Fibroblast of peridontal ligament (primary cell): Measurements from ENCODE around the gene ZNF862.
A peak's percentile ranks its signal among the peaks of the same experiment; 100 is the strongest.

Experiments
- DNase-seq: peaks from one replicate; pipeline ENCODE4 v3.0.0-alpha.2; 2010; ENCODE audit errors: extremely low read depth

ZNF862 gene

DNA sequence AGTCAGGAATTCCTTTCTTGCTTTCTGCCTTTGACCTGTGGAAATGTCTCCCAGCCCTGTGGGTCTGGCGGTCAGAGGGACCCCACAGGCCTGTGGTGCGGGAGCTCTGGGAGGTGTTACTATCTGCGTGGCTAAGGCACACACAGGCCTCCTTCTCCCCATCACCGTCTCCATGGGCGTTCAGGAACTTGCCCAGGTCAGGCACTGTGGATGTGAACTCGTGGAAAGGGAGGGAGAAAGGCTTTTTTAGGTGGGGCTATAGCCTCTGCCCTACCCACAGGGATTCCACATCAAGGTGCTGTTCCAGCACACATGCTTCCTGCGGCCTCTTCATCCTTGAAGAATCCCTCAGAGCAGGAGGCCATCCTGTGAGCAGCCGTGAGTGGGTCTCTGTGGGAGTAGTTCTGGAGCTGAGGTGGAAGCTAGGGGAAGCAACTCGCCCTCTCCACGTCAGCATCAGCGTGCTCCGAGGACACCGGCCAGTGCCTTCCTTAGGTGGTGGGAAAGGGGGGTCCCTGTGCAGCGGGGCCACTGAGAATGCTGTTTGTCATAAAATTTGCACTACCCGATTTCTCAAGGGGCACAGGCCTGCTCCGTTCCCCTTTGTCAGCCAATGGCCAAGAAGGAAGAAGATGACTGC lies 28.1 kb downstream of the ZNF862 start:
- DNase-seq, result no peak

DNA sequence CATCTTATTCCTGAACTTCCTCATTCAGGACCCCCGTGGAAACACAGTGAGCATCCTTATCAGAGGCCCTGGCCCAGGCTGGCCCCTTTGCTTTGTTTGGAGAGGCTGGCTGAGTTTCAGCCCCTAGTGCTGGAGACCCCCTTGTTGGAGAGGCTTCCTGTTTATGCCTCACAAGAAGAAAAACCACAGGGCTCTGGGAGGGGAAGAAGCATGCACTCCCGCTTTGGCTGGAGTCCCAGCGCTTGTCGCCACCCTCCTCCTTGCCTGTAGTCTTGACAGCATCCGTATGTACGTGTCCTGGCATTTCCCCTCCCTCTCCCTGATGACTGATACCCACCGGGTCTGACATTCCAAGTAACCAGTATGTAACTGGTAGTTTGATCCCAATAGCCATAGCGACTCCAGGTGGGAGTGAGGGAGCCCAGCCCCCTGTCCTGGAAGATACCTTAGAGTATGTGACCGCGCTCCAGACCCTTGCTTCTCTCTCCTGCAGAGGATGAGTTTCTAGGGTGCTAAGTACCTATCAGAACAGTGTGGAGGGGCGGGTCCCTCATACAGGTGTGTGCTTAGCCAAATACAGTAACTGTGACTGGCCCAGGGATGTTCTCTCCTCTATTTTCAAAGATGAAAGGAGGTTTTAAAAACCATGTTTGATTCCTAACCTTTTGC lies 28.7 kb downstream of the ZNF862 start:
- DNase-seq, result no peak

DNA sequence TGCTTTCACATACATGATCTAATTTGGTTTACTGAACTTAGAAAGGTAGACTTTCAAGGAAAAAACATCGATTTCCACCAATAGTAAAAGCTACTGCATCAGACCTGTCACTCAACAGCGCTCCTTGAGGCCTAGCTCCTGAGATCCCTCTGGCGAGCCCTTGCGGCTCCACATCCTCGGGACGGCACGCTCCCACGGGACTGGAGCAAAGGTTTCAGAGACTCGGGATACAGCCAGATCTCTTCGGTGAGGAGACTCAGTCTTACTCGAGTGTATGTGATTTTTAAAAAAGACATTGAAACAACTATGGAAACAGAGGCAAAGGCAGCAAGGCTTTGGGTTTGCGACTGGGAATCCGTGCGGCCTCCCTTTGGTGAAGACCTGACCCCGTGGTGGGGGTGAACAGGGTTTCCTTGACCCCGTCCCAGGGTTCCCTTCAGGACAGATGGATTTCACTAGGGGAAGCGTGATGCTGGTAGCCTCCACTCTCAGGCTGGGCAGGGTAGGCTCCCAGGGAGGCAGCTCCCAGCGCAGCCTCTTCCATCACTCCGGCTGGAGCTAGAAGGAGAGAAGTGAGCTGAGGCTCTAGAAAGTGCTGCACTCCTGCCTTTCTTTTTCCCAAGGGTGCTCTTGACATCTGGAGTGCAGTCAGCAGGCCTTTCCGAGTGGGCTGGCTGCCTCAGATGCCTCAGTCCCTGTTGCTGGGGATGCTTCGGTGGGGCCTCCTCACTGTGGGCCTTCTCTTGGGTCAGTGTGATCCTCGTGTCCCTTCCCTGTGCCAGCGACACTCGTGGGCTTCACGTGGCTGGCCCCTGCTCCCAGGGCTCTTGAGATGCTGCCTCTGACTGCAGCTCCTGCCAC lies 29.8 kb downstream of the ZNF862 start:
- DNase-seq, result no peak

DNA sequence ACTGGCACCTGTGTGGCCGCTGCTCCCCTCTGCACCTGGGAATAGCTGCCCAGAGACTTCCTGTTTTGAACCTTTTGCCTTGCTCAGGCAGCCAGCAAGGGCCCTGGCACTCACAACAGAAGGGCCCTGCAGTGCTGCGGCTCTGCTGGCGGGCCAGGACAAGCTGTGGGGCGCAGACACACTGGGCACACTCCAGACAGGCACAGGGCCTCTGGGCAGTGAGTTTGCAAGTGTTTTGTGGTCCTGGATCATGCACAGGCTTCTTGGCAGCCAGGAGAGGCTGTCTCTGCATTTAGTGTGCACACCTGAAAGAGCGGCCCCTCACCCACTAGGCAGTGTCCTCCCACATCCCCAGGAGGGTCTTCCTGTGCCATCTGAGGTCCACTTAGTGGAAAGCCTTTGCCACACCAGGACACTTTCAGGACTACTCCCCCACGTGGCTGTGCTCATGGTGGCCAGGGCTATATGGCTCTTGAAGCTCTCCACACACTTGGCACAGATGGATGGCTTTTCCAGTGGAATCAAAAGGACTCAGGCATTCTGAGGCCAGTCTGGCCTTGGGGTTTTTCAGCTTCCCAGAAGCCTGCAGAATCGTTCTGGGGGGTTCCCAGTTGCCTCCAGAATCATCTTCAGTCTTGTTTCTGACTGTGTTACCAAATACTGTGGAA lies 30.6 kb downstream of the ZNF862 start:
- no peak for DNase-seq

DNA sequence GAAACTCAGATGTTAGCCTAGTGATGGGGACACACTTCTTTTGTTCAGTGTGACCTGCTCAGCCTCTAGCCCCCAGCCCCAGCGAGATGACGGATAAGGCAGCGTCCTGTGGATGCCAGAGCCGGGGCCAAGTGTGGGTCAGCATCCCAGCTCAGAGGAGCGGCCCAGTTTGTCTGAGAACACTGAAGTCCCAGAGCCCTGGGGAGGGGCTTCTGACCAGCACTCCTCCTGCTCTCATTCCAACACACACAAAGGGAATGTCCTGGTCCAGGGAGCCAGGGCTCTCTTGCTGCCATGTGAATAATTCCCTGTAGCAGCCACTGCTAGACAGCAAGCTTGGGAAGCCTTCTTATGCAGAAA lies 31.1 kb downstream of the ZNF862 start:
- no peak for DNase-seq

DNA sequence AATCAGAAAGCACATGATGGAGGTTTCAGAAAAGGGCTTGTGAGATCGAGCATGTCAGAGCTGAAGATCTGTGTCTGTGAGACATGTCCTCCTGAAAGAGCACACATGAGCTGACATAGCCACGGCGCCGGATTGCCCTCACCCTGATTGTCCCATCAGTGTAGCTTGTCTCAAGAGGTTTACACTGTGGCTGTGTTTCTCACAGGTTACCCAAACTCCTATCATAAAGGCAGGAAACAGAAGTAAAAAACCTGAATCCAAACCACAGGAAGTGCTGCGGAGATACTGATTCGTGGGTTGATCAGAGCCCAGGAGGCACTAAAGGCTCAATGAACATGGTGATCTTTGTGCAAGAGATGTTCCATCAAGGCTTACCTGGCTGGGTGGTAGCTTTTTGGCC lies 31.7 kb downstream of the ZNF862 start:
- DNase-seq, result no peak

DNA sequence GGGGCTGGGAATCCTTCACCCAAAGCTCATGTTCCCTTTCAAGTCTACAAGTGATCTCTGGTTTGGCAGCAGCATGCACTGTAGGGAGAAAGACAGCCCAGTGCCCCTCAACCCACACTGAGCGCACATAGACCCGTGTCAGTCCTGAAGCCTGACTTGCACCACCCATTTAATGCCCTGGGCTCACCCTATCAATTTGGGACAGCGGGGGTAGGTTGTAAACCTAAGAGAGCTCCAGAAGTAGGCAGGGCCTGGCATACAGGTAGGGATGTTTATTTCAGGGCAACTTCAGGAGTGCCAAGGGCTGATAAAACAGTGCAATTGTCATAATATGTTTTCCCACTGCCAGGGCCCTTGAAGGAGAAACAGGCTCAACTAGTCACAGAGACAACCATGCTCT lies 32.1 kb downstream of the ZNF862 start:
- DNase-seq, result no peak

DNA sequence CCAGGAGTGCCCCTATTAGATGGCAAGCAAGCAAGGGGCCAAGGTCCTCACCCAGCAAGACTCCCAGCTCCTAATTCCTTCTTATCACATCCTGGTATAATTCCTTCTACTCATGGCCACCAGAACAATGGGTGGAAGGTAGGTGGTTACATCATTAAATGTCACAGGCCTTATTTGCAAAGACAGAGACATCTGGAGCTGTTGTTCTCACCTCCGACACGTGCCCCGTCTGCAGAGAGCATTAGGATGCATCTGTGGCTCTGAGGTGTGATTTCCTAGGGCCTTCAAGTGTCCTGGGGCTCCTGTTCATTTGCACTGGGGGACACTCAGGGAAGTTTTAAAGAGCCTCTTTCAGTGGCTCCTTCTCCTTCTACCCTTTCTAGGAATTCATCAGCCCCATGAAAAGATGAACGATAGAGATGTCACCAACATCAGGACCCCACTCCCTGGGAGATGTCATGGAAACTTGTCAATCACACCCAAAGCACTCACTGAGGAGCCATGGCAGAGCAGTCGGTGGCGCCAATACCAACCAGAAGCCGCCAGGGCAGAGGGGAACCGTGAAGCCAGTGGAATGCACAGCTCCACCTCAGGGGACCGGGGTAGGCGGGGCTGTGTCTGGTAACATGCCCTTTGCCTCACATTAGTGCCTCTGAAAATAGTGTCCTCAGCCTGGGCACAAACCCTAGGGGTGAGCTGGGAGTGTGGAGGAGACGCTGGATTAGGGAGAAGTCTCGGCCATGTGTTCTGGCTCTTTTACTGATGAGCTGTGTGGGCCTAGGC lies 32.7 kb downstream of the ZNF862 start:
- no peak for DNase-seq

DNA sequence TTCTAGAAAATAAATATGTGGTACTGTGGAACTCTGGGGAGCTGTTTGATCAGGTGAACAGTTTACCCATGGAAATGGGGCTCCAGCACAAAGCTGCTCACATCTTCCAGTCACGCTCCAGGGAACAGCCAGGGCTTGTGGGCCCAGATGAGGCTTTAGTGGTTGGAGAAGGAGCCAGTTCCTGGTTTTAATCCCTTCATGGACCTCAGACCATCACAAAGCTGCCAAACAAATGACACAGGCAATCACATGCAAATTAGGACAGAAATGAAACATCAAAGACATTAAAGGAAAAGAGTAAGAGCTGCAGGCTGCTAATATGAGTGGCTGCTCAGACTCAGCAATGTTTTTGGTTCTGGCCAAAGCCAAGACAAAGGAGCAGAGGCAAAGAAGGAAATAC lies 33.4 kb downstream of the ZNF862 start:
- DNase-seq, result peak; percentile 18

DNA sequence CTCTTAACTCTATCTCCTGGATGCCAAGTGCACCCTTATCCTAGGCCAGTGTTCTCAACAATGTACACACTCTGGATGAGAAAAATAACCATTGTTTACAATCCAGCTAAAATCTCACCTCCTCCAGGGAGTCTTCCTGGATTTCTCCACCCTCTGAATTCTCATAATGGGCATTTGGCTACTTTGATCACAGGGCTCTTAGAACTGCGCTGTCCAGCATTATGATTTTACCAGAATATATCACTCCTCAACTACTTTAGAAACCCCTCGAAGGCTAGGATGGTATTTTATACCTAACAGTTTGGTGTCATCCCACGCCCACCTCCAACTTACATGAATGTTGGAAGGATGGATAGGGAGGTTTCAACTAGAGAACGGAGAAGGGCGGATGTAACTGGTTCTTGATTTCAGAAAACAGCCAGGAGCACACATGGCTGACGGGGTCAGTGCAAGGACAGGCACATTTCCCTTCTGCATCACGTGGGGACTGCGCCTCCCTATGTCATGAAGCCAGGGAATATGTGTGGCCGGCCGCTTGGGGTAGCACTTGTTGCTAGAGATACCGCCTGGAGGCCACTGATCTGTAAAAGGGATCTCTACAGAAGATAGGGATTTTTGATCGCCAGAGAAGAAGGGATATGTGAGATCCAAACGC lies 34.4 kb downstream of the ZNF862 start:
- peak; percentile 83 for DNase-seq

DNA sequence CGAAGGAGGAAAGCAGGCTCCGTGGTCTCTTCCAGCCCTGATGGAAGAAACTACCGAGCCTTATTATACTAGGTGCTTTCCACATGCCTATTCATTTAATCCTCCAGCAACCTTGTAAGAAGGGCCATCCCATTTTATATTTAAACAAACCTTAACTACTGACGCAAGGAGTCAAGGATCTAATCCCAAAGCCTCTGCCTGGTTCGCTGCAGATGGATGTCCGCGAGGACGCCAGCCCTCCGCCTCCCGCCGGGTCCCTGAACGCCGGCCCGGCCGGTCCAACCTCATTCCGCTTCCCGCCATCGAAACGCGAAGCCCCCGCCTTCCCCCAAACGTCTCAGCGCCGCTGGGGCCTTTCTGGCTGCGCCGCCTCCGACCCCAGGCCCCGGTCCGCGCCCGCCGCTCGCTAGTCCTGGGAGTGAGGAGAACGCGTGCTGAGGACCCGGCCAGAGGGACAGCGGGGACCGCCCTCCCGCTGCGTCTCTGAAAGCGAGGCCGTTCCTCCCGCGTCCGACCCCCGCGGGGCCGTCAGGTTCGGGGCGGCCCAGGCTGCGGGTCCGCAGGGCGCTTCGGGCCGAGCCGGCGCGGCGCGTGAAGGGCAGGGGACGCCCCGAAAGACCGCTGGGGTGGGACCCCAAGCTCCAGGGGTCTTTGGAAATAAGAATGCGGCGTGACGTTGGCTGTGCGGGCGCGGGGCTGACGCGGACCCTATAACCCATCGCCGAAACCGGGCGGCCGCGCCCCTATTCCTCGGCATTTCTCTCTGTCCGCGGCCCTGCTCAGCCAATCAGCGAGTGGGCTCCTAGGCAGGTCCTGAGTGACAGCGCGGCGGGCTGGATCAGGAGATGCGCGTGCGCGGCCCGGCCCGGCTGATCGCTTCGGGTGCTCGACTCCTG lies 35.1 kb downstream of the ZNF862 start, which contains the start of gene ATP6V0E2:
Gene ATP6V0E2, plus strand, starts transcription at position 896 of the 896 bp plus-strand sequence. CDS start 97 bp downstream, outside the sequence.
- peak; percentile 85 for DNase-seq

DNA sequence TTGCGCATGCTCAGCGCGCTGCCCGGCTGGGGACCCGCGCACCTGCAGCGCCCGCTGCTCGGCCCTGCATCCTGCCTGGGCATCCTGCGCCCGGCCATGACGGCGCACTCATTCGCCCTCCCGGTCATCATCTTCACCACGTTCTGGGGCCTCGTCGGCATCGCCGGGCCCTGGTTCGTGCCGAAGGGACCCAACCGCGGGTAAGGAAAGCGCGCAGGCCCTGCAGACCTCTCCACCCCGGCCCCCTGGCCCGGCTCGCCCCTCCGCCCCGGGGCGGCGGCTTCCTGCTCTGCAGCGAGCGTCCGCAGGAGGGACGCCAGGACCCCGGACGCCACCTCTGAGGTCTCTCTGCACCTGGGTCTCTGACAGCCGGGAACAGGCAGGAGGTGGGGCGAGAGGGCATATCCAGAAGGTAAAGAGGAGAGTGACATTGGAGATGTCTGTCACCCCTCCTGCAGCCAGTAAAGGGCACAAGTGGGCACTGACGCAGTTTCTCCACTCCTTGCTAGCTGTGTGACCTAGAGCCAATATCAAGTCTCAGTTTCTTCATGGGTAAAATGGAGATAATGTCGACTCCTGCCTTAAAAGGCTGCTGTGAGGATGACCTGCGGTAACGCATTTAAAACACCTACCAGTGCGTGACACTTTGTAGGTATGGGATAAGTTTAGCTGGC lies 35.9 kb downstream of the ZNF862 start:
- no peak for DNase-seq

DNA sequence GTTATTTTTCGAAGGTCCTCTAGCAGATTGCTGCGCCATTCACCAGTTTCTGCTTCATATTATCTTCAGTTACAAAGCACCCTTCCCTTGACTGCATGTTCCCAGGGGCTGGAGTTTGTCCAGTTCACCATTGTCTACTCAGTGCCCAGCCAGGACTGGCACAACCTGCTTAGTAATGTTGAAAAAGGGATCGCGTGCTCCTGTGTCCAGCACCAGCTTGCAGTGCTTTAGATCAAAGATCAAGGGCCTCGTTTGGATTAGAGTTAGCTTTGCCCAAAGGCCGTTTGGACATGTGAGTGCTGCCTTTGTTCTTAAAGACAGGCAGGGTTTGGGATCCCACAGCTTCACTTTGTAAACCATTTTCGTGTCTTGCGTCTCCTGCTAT lies 36.5 kb downstream of the ZNF862 start:
- no peak for DNase-seq

DNA sequence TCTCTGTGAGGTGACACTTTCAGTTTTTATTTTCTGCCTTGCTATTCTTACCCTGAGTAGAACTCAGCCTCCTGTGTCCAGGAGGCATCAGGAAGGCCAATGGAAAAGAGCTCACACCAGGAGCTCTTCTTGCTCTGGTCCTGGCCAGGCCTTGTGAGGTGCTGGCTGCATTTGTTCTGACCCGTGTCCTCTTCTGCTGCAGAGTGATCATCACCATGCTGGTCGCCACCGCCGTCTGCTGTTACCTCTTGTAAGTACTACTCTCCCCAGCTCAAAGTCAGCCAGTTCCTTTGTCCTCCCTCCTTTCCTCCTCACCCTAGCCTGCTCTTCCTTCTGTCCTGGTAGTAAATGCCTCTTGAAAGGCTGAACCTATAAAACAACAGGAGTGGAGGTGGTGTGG lies 37.2 kb downstream of the ZNF862 start:
- DNase-seq, result no peak

DNA sequence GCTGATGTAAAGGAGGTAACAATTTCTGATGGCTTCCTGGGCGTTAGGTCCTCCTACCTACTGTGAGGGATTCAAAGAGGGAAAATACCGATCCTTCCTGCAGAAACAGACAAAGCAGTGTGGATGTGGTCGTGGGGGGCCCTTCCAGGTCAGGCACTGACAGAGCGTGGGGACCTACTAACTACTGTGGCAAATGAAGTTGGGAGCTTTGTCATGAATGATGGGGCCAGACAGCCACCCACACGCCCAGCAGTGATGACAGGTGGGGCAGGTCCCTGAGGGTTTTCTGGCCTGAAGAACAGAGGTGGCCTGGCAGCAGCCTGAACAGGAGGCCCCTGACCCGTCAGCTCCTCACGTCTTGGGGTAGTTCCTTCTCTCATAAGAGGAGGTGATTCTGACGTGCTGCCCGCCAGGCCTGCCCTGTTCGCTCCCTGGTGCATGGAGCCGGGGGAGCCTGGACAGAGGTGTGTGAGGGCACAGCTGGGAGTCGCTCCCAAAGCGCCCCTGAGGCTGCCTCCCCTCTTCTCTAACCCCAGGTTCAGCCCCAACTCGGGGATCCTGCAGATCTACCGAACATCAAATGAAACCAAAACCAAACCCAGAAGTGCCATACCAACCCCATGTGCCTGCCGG lies 39.8 kb downstream of the ZNF862 start:
- DNase-seq, result no peak

DNA sequence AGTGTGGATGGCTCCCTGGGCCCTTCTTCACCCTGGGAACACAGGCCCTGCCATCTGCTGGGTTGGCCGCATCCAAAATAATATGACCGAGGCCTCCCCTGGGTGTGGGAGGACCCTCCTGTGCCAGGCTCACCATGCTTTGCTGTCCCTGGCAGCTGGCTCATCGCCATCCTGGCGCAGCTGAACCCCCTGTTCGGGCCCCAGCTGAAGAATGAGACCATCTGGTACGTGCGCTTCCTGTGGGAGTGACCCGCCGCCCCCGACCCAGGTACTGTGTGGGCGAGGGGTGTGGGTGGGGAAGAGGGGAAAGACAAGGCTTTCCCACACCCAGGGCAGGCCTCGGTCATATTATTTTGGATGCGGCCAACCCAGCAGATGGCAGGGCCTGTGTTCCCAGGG lies 40.3 kb downstream of the ZNF862 start:
- DNase-seq, result no peak

DNA sequence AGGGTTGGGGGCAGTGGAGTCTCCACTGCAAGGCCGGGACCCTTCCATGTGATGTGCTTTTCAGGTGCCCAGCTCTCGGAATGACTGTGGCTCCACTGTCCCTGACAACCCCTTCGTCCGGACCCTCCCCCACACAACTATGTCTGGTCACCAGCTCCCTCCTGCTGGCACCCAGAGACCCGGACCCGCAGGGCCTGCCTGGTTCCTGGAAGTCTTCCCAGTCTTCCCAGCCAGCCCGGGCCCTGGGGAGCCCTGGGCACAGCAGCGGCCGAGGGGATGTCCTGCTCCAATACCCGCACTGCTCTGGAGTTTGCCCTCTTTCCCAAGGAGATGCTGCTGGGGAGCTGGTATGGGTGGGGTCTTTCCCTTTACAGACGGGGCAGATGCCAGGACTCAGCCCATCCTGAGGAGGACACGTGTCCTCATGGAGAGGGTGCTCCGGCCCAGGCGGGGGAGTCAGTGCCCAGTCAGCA lies 41.1 kb downstream of the ZNF862 start:
- DNase-seq, result no peak

DNA sequence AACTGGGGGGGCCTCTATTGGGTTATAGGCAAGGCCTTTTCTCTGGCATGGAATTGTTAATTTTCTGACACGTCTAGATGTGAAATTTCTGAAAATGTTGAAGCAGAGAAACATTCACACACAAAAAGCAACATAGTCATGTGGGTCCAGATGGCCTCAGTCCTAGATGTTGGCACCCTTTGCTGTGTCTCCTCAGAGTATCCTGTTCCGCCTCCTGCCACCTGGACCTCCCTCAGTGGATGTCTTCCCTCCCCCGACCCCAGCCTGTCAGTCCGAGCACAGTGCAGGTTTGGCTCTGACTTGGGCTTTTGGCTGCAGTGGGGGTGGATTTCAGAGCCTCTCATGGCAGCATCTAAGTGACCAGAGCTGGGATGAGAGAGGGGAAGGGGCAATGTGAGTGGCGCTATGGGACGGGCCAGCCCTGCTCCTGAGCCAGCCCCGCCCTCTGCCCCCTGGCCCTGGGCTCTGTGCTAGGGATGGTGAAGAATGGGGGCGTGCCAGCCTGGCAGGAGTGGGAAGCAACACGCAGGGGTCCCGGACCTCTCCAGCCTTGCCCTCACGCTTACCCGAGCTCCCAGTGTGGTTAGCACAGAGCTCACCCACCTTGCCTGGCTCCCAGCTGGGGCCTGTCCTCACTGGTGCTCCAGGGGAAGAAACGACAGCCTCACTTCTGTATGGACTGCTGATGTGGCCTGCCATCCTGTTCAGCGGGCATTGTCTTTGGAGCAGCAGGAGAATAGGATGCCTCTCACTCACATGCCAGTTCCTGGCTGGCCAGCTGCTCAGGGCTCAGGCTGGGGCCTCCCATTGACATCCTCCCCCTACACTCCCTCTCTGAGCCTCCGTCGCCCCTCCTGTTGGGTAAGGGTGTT lies 41.8 kb downstream of the ZNF862 start:
- no peak for DNase-seq
